A549 (cell line): ENCODE data around the gene MPP7. TPM values are rescaled to one million over a fixed set of nuclear protein-coding genes. Genes with fewer than 3 reads are reported as not detected.

Experiments
- ATAC-seq, 2 experiments: fragments of 200-7000 bp in 1 of 2; fragments of >200 bp in 1 of 2; cut with Nextera tagmentation in 1 of 2; cut with Tn5 transposase in 1 of 2; 3 replicates each; pipeline versions ENCODE4 v1.8.0 to v1.9.1; 2018 to 2020; ENCODE audit warnings: mild to moderate bottlenecking in 1 of 2, moderate library complexity in 1 of 2
- CTCF ChIA-PET: fragments of 300-600 bp; sonication (Branson Sonifier 250); formaldehyde crosslinking; extraction: SDS; loops from one replicate; lab custom pipeline; 2021; ENCODE audit warnings: antibody characterized with exemption, inconsistent platforms; lab: Yijun Ruan, JAX
- POLR2A ChIA-PET: fragments of 350-600 bp; formaldehyde crosslinking; extraction: SDS; loops from one replicate; lab custom pipeline; 2021; ENCODE audit warnings: antibody characterized with exemption, inconsistent platforms; lab: Yijun Ruan, JAX
- DNase-seq, 2 experiments: peaks; one replicate each; pipeline versions ENCODE4 v3.0.0 to v3.0.0-alpha.2; 2011 to 2016; ENCODE audit warnings: low read depth in 1 of 2, low spot score in 1 of 2
- FAIRE-seq: peaks from 2 replicates; lab custom pipeline; 2011; peaks lifted over from hg19 to GRCh38; lab: Jason Lieb, UNC
- H3K27ac ChIP-seq, 2 experiments: fragments of >200 bp; sonication (Bioruptor Twin); formaldehyde crosslinking; 3 replicates each; pipeline ENCODE4 v1.5.1; 2016 to 2017
- H3K4me1 ChIP-seq: fragments of >200 bp; sonication (Bioruptor Twin); formaldehyde crosslinking; 3 replicates; pipeline ENCODE4 v1.6.1; 2016
- H3K4me2 ChIP-seq: fragments of >200 bp; sonication (Bioruptor Twin); formaldehyde crosslinking; 3 replicates; pipeline ENCODE4 v1.6.1; 2016
- H3K4me3 ChIP-seq: fragments of >200 bp; sonication (Bioruptor Twin); formaldehyde crosslinking; 3 replicates; pipeline ENCODE4 v1.5.1; 2016
- H3K9me3 ChIP-seq: fragments of >200 bp; sonication (Bioruptor Twin); formaldehyde crosslinking; 3 replicates; pipeline ENCODE4 v1.6.1; 2016
- CBX2 ChIP-seq: fragments of 200-600 bp; sonication (generic); IDR thresholded peaks from 2 replicates; pipeline ENCODE4 v1.6.1; 2016; ENCODE audit warnings: low read depth, mild to moderate bottlenecking, borderline replicate concordance
- CEBPB ChIP-seq, 2 experiments: fragments of >200 bp in 1 of 2; sonication (Bioruptor Twin) in 1 of 2; formaldehyde crosslinking in 1 of 2; IDR thresholded peaks; 2 replicates each; pipeline ENCODE4 v1.6.1; 2012 to 2016
- CHD2 ChIP-seq: fragments of 150-350 bp; IDR thresholded peaks from 2 replicates; pipeline ENCODE4 v1.6.1; 2014; ENCODE audit warnings: low read length; ENCODE audit not compliant: partially characterized antibody
- CHD4 ChIP-seq: fragments of 200-600 bp; sonication (generic); IDR thresholded peaks from 2 replicates; pipeline ENCODE4 v1.6.1; 2016; ENCODE audit warnings: antibody characterized with exemption, mild to moderate bottlenecking, borderline replicate concordance
- ELK1 ChIP-seq: fragments of 150-350 bp; IDR thresholded peaks from 2 replicates; pipeline ENCODE4 v1.6.1; 2014; ENCODE audit warnings: low read depth, mild to moderate bottlenecking, low read length
- EP300 ChIP-seq, 2 experiments: fragments of >200 bp; sonication (Bioruptor Twin); formaldehyde crosslinking; IDR thresholded peaks; 2 replicates in 1 of 2; 3 replicates in 1 of 2; pipeline ENCODE4 v1.6.1; 2016 to 2017
- FOSB ChIP-seq: fragments of 250-450 bp; sonication (Bioruptor Pico); IDR thresholded peaks from 2 replicates; pipeline ENCODE4 v1.5.0; 2020; ENCODE audit warnings: mild to moderate bottlenecking, moderate library complexity
- FOXS1 ChIP-seq: fragments of 250-450 bp; sonication (Bioruptor Pico); IDR thresholded peaks from 2 replicates; pipeline ENCODE4 v1.5.0; 2020; ENCODE audit warnings: mild to moderate bottlenecking, moderate library complexity
- HMGXB4 ChIP-seq: fragments of 250-450 bp; sonication (Bioruptor Pico); IDR thresholded peaks from 2 replicates; pipeline ENCODE4 v1.5.0; 2021; ENCODE audit warnings: mild to moderate bottlenecking, moderate library complexity, borderline replicate concordance
- HOXB13 ChIP-seq: fragments of 250-450 bp; sonication (Bioruptor Pico); IDR thresholded peaks from 2 replicates; pipeline ENCODE4 v1.5.0; 2020; ENCODE audit warnings: low read depth, mild to moderate bottlenecking, moderate library complexity
- KDM5A ChIP-seq: fragments of 200-600 bp; sonication (generic); IDR thresholded peaks from 2 replicates; pipeline ENCODE4 v1.6.1; 2016; ENCODE audit warnings: antibody characterized with exemption, mild to moderate bottlenecking
- NR3C1 ChIP-seq: fragments of >200 bp; sonication (Bioruptor Twin); formaldehyde crosslinking; IDR thresholded peaks from 3 replicates; pipeline ENCODE4 v1.6.1; 2017
- PBX3 ChIP-seq: IDR thresholded peaks from 2 replicates; pipeline ENCODE4 v1.6.1; 2012
- PHF8 ChIP-seq: fragments of 200-600 bp; sonication (generic); IDR thresholded peaks from 2 replicates; pipeline ENCODE4 v1.6.1; 2016; ENCODE audit warnings: low read depth, mild to moderate bottlenecking, antibody characterized with exemption, moderate library complexity, borderline replicate concordance
- POLR2AphosphoS2 ChIP-seq: conservative IDR thresholded peaks from 2 replicates; pipeline ENCODE4 v1.6.1; 2012; ENCODE audit warnings: low read length, improper control_type of control experiment, inconsistent platforms
- RAD21 ChIP-seq, 2 experiments: fragments of >200 bp in 1 of 2; sonication (Bioruptor Twin) in 1 of 2; formaldehyde crosslinking in 1 of 2; IDR thresholded peaks in 1 of 2; conservative IDR thresholded peaks in 1 of 2; 2 replicates in 1 of 2; 3 replicates in 1 of 2; pipeline ENCODE4 v1.6.1; 2012 to 2018; ENCODE audit warnings: inconsistent platforms in 1 of 2
- RCOR1 ChIP-seq: fragments of 150-350 bp; IDR thresholded peaks from 2 replicates; pipeline ENCODE4 v1.6.1; 2014; ENCODE audit warnings: antibody characterized with exemption, low read length, low read depth
- REST ChIP-seq: fragments of 200-600 bp; sonication (generic); IDR thresholded peaks from 2 replicates; pipeline ENCODE4 v1.6.1; 2016; ENCODE audit warnings: antibody characterized with exemption, mild to moderate bottlenecking, moderate library complexity
- RNF2 ChIP-seq: fragments of 200-600 bp; sonication (generic); IDR thresholded peaks from 2 replicates; pipeline ENCODE4 v1.6.1; 2016; ENCODE audit warnings: low read depth, mild to moderate bottlenecking, antibody characterized with exemption, moderate library complexity, borderline replicate concordance
- SMC3 ChIP-seq: fragments of >200 bp; sonication (Bioruptor Twin); formaldehyde crosslinking; IDR thresholded peaks from 3 replicates; pipeline ENCODE4 v1.6.1; 2018; ENCODE audit warnings: inconsistent platforms
- USF2 ChIP-seq: fragments of 450-650 bp; IDR thresholded peaks from 2 replicates; pipeline ENCODE4 v1.6.1; 2014; ENCODE audit warnings: antibody characterized with exemption
- ZC3H11A ChIP-seq: fragments of 450-650 bp; IDR thresholded peaks from 2 replicates; pipeline ENCODE4 v1.6.1; 2014; ENCODE audit warnings: antibody characterized with exemption, mild to moderate bottlenecking
- ZNF302 ChIP-seq: fragments of 250-450 bp; sonication (Bioruptor Pico); IDR thresholded peaks from 2 replicates; pipeline ENCODE4 v1.9.0; 2021; ENCODE audit warnings: inconsistent platforms, mild to moderate bottlenecking, moderate library complexity
- WGBS: methylation state at CpG from one replicate; pipeline ENCODE4 v1.1.6; 2017; ENCODE audit errors: missing lambda C conversion rate; 5-methylcytosine and 5-hydroxymethylcytosine counted together
- polyA plus RNA-seq, 4 experiments: library from polyadenylated mRNA; depleted of rRNA in 3 of 4; stranded (reverse); fragments of >200 nt; fragmentation: RNase III in 1 of 4; extraction: RNeasy Plus Mini Kit Qiagen cat#74134 plus additional on column Dnase treatment in 1 of 4; gene quantifications; 2 replicates in 3 of 4; 3 replicates in 1 of 4; pipeline ENCODE4 v1.2.3, GENCODE V29; 2011 to 2017

Gene MPP7
- polyA plus RNA-seq, 2 of the 4 experiments (the other 2 are of a cell fraction), result 0.06 to 0.23 TPM

- TF ChIP-seq FOSB (CRISPR knock-in tag) (no peak), CBX2 (no peak), RNF2 (no peak), PHF8 (no peak), RCOR1 (no peak), HMGXB4 (CRISPR knock-in tag) (no peak), REST (no peak), POLR2AphosphoS2 (no peak), KDM5A (no peak), RAD21 (conservative IDR thresholded peaks at IDR 0.05 in 1 of 2, IDR thresholded peaks at IDR 0.05 in 1 of 2) (no peak), ZNF302 (CRISPR knock-in tag) (no peak), EP300 (IDR thresholded peaks at IDR 0.05) (no peak), NR3C1 (no peak), FOXS1 (CRISPR knock-in tag) (no peak), CHD4 (no peak), ZC3H11A (no peak), SMC3 (no peak), HOXB13 (CRISPR knock-in tag) (no peak)
- TF ChIP-seq, all 56 proteins: peak for 0
- POLR2A ChIA-PET, result no interaction called here
- CTCF ChIA-PET, result interaction anchor here (0.9 to 1.2 kb wide), 2 partner anchors 12 to 33 kb away, joined by 3 to 4 read pairs; no protein-coding TSS in a partner anchor
- H3K4me1 ChIP-seq, result no peaks in the 10 kb centered on the region
- ATAC-seq (no peak), FAIRE-seq (no peak), DNase-seq (no peak)
- no peaks in the 10 kb centered on the region for H3K9me3 ChIP-seq
- no peak overlapping the region for H3K27ac ChIP-seq
- H3K4me3 ChIP-seq, result no peak overlapping the region
- no peak overlapping the region for H3K4me2 ChIP-seq
Observed at GRCh38 chr10:28284126-28284525, 18.7 kb downstream of the MPP7 start.

GRCh38 chr10:28283251-28283650, 19.6 kb downstream of the MPP7 start:
- no peaks in the 10 kb centered on the region for H3K9me3 ChIP-seq
- no peak for ATAC-seq
- H3K27ac ChIP-seq, result no peak overlapping the region
- FAIRE-seq, result no peak
- no peaks in the 10 kb centered on the region for H3K4me1 ChIP-seq
- CTCF ChIA-PET, result interaction anchor here (0.7 kb wide), 1 partner anchor 34 kb away, joined by 3 read pairs; no protein-coding TSS in a partner anchor
- WGBS, result 43% methylated on average over 2 of the region's 2 CpGs
- DNase-seq, result no peak
- H3K4me3 ChIP-seq, result no peak overlapping the region
- TF ChIP-seq KDM5A (no peak), PBX3 (no peak), USF2 (no peak), ELK1 (no peak), CEBPB (IDR thresholded peaks at IDR 0.05) (no peak), CHD2 (no peak)
- H3K4me2 ChIP-seq, result no peak overlapping the region
- POLR2A ChIA-PET, result no interaction called here
